Fibroblast of pulmonary artery (primary cell): ENCODE results near the gene RNF181.
A peak's percentile ranks its signal among the peaks of the same experiment; 100 is the strongest.

Experiments used
- DNase-seq: peaks from one replicate; pipeline ENCODE4 v3.0.0-alpha.2; 2010; ENCODE audit warnings: low read depth
- H3K4me3 ChIP-seq: replicated peaks from 2 replicates; pipeline ENCODE4 v1.5.1; 2011; ENCODE audit warnings: low read depth, mild to moderate bottlenecking, control low read depth, low read length, moderate library complexity
- CTCF ChIP-seq: IDR thresholded peaks from 2 replicates; pipeline ENCODE4 v1.5.1; 2011; ENCODE audit warnings: mild to moderate bottlenecking, control low read depth, low read length, inconsistent platforms; ENCODE audit errors: missing control alignments

Gene RNF181

GRCh38 chr2:85619617-85620016 lies 24.1 kb downstream of the RNF181 start:
- H3K4me3 ChIP-seq = no peak overlapping the region
- DNase-seq = no peak
- no peak for TF ChIP-seq CTCF

- DNase-seq = no peak
- TF ChIP-seq CTCF = no peak
- no peak overlapping the region for H3K4me3 ChIP-seq
Observed at GRCh38 chr2:85621338-85621737, 25.8 kb downstream of the RNF181 start.

- DNase-seq = no peak
- no peak for TF ChIP-seq CTCF
Observed at GRCh38 chr2:85623991-85624390, 28.4 kb downstream of the RNF181 start.

DNA sequence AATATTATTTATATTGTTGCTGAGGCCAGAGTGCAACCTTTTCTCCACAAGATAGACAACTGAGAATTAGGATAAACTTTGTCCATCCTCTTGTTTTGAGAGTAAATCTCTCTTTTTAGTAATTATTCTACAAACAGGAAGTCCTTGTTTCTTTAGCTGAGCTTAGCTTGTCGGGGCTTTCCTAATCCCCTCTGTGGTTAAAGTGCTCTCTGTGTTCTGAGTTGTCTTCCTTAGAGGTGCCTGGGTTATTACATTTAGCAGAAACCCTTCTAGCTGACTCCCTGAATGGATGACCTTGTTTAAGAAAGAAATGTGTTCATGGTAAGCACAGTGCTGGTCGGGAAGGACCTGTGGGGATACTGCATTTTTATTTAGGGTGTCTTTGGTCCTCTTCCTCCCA lies 33.1 kb downstream of the RNF181 start:
- no peak for DNase-seq
- no peak for TF ChIP-seq CTCF
- no peak overlapping the region for H3K4me3 ChIP-seq

More at GRCh38 chr2:85623991-85624390, 28.4 kb downstream of the RNF181 start:
- H3K4me3 ChIP-seq = no peak overlapping the region

- DNase-seq = no peak
- H3K4me3 ChIP-seq = no peak overlapping the region
- TF ChIP-seq CTCF = no peak
Observed at GRCh38 chr2:85631316-85631715, 35.8 kb downstream of the RNF181 start.

DNA sequence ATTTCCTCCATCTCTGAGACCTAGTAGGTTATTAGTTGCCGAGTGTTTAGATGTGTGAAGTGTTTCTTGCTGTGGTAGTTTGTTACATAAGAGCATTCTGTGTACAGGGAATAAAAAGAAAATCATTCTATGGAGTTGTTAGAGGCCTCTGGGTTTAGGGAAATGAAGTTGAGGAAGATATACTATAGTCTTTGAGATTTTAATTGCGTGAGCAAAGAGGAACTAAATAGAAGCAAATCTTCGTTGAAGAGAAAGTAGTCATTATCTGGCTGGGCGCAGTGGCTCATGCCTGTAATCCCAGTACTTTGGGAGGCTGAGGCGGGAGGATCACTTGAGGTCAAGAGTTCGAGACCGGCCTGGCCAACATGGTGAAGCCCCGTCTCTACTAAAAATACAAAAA lies 39.5 kb downstream of the RNF181 start:
- no peak for DNase-seq
- no peak overlapping the region for H3K4me3 ChIP-seq
- no peak for TF ChIP-seq CTCF

DNA sequence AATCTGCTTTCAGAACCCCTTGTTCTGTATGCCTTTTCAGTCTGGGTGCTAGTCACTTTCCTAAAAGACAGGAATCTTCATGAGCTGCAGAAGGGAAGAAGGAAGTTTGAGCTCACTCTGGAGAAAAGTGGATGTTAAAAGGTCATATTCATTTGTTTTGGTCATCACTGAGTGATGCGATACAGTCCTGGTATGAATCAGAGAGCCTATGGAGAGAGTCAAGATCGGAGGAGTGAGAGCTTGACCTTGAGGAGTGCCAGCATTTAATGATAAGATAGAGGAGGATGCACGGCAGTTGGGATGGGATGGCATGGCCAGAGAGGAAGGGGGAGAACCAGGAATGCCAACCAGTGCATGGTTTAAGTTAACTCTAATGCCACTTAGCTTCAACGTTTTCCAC lies 40.1 kb downstream of the RNF181 start:
- H3K4me3 ChIP-seq = no peak overlapping the region
- no peak for TF ChIP-seq CTCF
- peak; percentile 5 for DNase-seq
